NCI-H2081 treated with DMSO at 0.1 percent for 48 hours (cell line): Measurements from ENCODE around the gene YPEL5.

ENCODE experiments used
- DNase-seq: peaks from one replicate; lab custom pipeline; 2025; lab: John Stamatoyannopoulos, UW

Gene YPEL5

DNA sequence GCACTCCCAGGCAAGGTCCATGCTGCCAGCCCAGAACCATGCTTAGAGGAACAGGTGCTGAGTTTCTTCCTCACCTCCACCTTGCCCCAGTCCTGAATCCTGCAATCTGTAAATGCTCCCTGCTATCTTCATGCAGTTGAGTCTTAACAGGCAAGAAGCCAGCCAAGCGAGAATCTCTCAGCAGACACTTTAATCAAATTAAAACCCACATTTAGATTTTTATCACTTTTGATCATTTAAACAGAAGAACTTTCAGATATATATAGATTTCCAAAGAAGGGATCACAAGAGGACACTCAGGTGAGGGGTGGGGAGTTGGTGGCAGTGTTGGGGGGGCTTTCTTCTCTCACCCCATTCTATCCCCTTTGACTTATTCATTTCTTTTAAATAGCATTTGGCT, 58.6 kb downstream of the YPEL5 start:
- no peak for DNase-seq

DNA sequence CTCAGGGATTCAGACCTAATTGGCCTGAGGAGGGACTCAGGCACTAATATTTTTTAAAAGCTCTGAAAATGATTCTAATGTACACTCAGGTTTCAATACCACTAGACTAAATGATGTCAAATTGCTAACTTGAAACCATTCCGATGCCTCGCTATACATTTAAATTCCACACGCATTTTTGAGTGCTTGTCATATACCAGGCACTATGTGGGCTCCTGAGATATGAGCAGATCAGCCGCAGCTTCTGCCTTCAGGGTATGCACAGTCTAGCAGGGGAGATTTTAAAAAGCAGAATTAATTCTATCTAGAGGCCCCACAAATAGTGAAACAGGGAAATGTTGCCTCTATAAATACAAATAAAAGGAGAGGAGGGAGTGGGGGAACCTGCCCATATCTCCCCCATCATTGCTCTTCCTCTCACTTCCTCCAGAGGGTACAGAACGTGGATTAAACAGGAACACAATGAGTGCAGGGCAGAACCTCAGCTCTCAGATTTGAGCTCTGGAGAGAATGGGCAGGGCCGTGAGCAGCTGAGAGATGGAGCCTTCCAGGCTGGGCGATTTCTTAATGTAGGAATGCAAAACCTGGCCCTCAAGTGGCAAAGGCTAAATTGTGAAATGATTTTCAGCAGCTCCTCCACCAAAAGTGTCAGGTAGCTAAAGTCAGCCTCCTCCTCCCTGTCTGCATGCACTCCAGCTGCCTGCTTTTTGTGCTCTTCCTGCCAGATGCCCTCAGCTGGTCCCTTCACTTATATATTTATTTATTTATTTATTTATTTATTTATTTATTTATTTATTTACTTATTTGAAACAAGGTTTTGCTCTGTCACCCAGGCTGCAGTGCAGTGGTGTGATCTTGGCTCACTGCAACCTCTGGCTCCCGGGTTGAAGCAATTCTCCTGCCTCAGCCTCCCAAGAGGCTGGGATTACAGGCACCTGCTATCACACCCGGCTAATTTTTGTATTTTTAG, 59.9 kb downstream of the YPEL5 start:
- no peak for DNase-seq

DNA sequence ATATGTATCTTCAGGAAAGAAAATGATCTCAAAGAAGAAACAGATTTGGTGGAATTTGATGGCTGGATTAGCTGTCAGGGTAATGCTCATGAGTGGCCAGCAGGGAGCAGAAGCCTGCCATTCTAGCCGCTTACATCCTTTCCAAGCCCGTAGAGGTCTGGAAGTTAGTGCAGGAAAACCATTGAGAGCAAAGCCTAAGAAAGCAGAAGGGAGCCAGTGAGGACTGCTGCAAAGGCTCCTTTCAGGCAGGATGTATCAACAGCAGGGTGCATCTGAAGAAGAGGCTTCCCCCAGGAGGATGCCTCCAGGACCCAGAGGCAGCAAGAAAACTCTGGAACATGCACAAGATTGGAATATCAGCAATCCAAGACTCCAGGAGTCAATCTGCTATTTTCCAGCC, 61.6 kb downstream of the YPEL5 start:
- DNase-seq = no peak

DNA sequence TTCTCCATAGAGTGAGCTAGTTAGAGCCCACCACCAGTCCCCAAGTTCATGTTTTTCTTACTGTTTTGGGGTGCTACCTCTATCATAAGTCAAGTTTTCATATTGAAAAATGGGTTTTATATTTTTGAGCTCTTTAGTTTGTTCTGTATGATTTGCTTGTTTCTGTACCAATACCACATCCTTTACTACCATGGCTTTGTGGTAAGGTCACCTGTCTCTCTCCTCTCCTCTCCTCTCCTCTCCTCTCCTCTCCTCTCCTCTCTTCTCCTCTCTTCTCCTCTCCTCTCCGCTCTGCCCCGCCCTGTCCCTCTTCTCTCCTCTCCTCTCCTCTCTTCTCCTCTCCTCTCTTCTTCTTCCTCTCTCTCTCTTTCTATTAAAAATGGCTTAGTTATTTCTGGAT, 62.4 kb downstream of the YPEL5 start:
- no peak for DNase-seq
